ENCODE data around the gene ZNFX1.

The ZNFX1 gene

DNA sequence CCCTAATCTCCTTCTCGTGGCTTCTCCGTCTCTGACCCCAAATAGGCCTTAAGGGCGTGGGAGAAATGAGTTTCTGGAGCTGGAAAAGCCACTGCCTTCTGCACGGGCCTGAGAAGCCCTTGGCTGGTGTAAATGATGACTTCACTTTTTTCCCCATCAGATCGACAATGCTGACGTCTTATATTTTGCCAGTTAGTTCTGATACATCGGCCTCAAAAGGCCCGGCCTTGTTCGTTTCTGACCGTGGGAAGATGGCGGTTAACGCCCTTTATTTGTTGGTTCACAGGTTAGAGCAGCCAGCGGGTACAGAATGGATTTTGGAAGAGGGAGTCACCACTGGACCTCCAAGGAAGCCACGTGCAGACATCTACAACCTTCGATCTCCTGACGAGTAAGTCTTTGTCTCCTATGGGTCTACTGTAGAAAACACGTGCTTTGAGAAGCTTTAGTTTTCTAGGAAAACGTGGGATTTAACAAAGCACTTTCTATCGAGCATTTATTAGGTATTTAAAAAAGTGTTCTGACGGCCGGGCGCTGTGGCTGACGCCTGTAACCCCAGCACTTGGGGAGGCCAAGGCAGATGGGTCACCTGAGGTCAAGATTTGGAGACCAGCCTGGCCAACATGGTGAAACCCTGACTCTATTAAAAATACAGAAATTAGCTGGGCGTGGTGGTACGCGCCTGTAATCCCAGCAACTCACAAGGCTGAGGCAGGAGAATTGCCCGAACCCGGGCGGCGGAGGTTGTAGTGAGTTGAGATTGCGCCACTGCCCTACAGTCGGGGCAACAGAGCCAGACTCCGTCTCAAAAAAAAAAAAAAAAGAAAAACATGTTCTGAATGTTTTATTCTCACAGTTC lies 1.2 kb upstream of the ZNFX1 start:
- peak; percentile 17 for DNase-seq

GRCh38 chr20:49277786-49278035 lies 146 bp downstream of the ZNFX1 start:
- no peak for DNase-seq

- DNase-seq: no peak
Measured at GRCh38 chr20:49276961-49277785, 684 bp downstream of the ZNFX1 start.

DNA sequence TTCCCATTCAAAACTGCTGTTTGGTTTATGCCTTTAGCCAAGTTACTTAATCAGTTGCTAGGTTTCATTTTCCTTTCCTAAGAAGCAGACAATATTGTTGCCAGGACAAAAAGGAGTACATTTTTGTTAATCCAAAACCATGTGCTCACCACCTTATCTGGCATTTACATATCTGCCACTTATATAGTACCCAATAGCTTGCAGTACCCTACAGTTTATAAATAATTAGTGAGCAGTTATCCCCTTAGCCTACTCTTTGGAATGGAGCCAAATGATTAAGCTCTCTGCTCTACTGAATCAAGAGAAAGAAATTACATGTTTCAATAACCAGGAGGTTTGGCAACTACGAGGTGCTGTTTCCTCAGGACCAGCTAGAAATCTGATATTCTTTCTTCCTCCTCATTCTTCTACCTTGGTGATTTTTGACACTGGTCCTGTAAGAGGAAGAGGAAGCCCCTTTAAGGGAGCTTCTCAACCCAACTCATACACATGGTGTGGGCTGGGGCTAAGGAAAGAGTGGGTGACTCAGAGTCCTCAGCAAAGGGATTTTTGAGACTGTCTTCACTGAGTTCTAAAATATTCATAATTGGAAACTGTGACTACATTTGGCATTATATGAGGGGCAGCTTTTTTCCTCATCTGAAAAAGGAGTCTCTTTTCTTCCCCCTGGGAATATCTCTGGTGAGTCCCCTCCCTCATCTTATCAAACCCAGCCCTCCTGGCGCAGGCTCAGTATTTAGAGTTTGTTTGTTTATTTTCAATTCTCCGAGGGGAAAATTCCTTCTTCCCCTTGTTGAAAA lies 1.5 kb downstream of the ZNFX1 start:
- peak; percentile 68 for DNase-seq

DNA sequence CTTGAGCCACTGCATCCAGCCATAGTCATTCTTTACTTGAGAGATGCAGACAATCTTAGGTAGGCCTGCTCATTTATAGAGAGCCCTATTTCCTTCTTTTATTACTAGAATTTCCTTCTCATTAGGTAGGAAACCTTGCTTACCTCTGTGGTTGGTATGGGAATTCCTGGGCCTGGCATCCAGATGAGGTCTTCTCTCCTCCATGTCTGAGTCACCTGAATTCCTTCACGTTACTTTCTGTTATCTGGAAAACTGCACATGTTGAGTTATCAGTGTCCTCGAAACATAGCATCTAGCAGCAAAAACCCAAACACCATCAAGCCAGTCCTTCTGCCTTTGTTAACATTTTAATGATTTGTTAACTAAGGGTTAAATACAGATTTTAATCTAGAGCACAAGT lies 2.2 kb downstream of the ZNFX1 start:
- no peak for DNase-seq

DNA sequence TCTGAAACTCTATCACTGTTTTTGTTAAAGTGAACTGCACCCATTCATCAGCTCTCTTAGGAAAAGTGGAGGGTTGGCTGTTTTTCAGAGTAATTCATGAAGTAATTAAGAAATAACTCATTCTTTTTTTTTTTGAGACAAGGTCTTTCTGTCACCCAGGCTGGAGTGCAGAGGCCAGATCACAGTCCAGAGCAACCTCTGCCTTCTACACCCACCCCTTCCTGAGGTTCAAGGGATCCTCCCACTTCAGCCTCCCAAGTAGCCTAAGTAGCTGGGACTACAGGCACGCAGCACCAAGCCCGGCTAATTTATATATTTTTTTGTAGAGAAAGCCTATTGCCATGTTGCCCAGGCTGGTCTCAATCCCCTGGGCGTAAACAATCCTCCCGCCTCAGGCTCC lies 2.6 kb downstream of the ZNFX1 start:
- no peak for DNase-seq

DNA sequence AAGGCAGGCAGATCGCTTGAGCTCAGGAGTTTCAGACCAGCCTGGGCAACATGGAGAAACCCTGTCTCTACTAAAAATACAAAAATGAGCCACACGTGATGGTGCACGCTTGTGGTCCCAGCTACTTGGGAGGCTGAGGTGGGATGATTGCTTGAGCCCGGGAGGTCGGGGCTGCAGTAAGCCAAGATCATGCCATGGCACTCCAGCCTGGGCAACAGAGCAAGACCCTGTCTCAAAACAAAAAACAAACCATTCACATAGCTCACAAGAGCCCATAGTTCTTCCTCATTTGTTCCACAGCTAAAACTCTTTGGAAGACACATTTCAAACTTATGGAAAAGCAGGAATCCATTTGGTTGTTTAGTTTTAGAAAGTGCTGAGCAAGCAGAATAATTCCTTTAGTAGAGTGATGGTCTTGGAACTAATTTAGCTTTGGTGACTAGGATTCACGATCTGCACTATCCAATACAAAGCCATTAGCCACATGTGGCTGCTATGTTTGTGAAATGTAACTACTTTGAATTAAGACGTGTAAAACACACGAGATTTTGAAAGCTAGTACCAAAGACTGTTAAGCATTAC lies 4.1 kb downstream of the ZNFX1 start:
- DNase-seq: no peak

DNA sequence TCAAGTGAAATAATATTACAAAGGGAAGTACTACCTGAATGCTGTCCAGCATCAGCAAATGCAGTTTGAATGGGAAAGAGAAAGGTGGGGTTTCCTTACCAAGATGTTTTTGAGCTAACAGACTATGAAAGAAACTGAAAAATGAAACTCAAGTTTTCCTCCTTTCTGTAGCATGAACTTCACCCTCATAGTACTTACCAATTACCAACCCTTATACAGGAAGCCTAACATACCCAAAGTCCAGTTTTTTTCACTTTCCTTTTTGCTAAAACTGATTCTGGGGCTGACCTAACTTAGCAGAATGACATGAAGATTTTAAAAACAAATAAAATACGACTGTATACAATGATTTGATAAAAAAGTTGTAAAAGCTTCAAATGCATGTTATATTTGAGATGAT lies 5.2 kb downstream of the ZNFX1 start:
- no peak for DNase-seq

- no peak for DNase-seq
Measured at GRCh38 chr20:49270736-49271135, 7.1 kb downstream of the ZNFX1 start.

GRCh38 chr20:49270177-49270576 lies 7.7 kb downstream of the ZNFX1 start:
- DNase-seq: no peak

GRCh38 chr20:49268600-49269365 lies 9.1 kb downstream of the ZNFX1 start:
- DNase-seq: no peak

- no peak for DNase-seq
Measured at GRCh38 chr20:49267327-49267726, 10.5 kb downstream of the ZNFX1 start.

DNA sequence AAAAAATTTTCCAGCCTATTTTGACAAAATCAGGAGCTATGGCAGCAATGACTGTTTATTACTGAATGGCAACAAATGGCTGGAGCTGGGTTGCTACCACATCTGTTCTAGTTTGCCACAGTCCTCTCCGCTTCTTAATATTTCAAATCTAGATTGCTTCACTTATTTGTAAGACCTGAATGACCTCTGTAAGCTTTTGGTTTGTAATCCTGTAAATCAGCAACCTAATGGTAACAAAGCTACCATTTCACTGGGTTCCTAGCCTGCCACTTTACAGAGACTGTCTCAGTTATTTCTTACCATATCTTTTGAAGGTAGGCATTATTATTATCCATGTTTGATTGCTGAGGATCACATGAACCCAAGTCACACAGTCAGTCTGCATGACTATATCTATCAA lies 15.4 kb downstream of the ZNFX1 start:
- no peak for DNase-seq

GRCh38 chr20:49261173-49261572 lies 16.7 kb downstream of the ZNFX1 start:
- DNase-seq: no peak

- no peak for DNase-seq
Measured at GRCh38 chr20:49260218-49260617, 17.6 kb downstream of the ZNFX1 start.

GRCh38 chr20:49259799-49260198 lies 18.1 kb downstream of the ZNFX1 start:
- DNase-seq: no peak

DNA sequence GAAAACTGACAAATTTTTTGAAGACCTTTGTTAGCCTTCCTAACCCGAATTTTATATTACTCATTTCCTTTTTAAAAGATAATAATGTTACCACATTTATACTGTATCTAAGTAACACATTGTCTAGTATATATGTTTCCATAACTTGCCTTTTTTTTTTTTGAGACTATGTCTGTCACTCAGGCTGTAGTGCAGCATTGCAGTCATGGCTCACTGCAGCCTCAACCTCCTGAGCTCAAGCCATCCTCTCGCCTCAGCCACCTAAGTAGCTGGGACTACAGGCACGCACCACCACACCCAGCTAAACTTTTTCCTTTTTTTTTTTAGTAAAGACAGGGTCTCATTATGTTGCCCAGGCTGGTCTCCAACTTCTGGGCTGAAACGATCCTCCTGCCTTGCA lies 18.6 kb downstream of the ZNFX1 start:
- no peak for DNase-seq

- no peak for DNase-seq
Measured at GRCh38 chr20:49256261-49256660, 21.6 kb downstream of the ZNFX1 start.

DNA sequence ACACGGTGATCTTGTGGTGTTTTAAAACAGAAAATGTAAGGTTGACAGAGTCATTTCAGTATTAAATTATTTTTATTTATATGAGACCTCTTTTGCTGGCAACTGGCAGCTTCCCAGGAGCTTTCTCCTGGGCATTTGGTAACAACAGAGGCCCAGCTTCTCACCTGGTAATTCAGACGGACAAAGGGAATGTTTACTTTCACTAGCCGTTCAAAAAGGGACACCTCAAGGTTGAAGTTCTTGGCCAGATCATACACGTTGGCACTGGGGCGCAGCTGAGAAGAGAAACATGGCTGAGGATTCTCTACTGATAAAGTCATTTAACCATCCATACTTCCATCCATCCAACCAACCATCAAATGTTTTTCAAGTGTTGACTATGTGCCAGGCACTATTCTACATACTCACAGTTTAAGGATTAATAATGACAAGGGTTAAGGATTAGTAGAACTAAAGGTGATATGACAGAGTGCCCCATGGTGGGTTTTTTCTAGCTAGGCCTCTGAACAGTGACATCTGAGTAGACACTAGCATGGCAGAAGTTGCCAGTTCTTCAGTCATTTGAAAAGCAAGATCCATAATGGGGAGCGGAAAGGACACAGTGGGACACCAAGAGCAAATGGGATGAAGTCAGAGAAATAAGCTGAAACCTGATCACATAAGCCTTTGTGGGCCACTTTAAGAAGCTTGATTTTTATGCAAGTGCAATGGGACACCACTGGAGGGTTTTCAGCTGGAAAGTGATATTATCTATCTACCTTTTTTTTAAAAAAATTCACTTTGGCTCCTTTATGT lies 25.1 kb downstream of the ZNFX1 start:
- DNase-seq: no peak

- no peak for DNase-seq
Measured at GRCh38 chr20:49248879-49249665, 28.8 kb downstream of the ZNFX1 start.

DNA sequence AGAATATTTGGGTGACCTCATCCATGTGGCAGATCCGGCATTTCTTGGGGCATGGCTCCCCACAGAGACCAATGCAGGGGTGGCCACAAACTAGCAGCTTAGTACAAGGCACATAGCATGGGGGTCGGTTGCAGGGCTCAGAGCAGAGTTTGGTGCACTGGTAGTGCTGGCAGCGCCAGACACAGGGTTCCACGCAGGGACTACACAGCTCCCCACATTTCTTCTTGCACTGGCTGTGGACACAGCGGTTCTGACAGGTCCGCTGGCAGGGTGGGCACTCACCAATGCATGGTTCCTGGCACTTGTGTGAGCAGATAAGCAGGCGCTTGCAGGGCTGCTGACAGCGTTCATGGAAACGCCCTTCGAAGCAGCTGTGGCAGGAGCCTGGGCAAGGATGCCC lies 29.6 kb downstream of the ZNFX1 start:
- DNase-seq: no peak
